Chondrocyte (in vitro differentiated cells): ENCODE measurements around the gene OPRPN. TPM values are rescaled to one million over a fixed set of nuclear protein-coding genes. Genes with fewer than 3 reads are reported as not detected.

ENCODE experiments used
- DNase-seq: peaks from one replicate; pipeline ENCODE4 v3.0.0; 2021; ENCODE audit warnings: mixed read lengths, low spot score
- H3K27ac Mint-ChIP-seq: one replicate; pipeline ENCODE4 v1.8.0; 2021; ENCODE audit warnings: mild to moderate bottlenecking, moderate library complexity, mixed read lengths; ENCODE audit not compliant: unreplicated experiment
- H3K27me3 Mint-ChIP-seq: 2 replicates; pipeline ENCODE4 v1.8.0; 2021; ENCODE audit warnings: low read depth, mixed read lengths
- H3K36me3 Mint-ChIP-seq: 2 replicates; pipeline ENCODE4 v1.8.0; 2021; ENCODE audit warnings: low read depth, mixed read lengths
- H3K4me1 Mint-ChIP-seq: 2 replicates; pipeline ENCODE4 v1.8.0; 2021; ENCODE audit warnings: low read depth, mild to moderate bottlenecking, mixed read lengths
- H3K4me3 Mint-ChIP-seq: one replicate; pipeline ENCODE4 v1.8.0; 2021; ENCODE audit warnings: mild to moderate bottlenecking, moderate library complexity, mixed read lengths; ENCODE audit not compliant: unreplicated experiment
- H3K9me3 Mint-ChIP-seq: 2 replicates; pipeline ENCODE4 v1.8.0; 2021; ENCODE audit warnings: low read depth, mixed read lengths
- CTCF ChIP-seq: fragments of 200-600 bp; sonication (generic); IDR thresholded peaks from 2 replicates; pipeline ENCODE4 v1.5.0; 2021; ENCODE audit warnings: antibody characterized with exemption, mild to moderate bottlenecking, moderate library complexity
- total RNA-seq: library from RNA; stranded (reverse); gene quantifications from 3 replicates; pipeline ENCODE4 v1.2.1, GENCODE V29; 2021

The OPRPN gene
- total RNA-seq, 1 donor from 2014 or later, result not detected

GRCh38 chr4:70365479-70365878 lies 32.3 kb upstream of the OPRPN start:
- Mint-ChIP-seq H3K4me3 (no peak overlapping the region), H3K36me3 (no peaks in the 10 kb centered on the region), H3K9me3 (no peaks in the 10 kb centered on the region), H3K4me1 (no peaks in the 10 kb centered on the region), H3K27me3 (peaks cover 4% of the 10 kb centered on the region), H3K27ac (no peak overlapping the region)
- no peak for DNase-seq
- no peak for TF ChIP-seq CTCF

GRCh38 chr4:70367813-70368212 lies 29.9 kb upstream of the OPRPN start:
- Mint-ChIP-seq H3K27me3 (peaks cover 2% of the 10 kb centered on the region), H3K4me1 (no peaks in the 10 kb centered on the region), H3K36me3 (no peaks in the 10 kb centered on the region), H3K4me3 (no peak overlapping the region), H3K27ac (no peak overlapping the region), H3K9me3 (no peaks in the 10 kb centered on the region)
- no peak for TF ChIP-seq CTCF
- no peak for DNase-seq

GRCh38 chr4:70371987-70372386 lies 25.8 kb upstream of the OPRPN start:
- no peak overlapping the region for H3K4me3 Mint-ChIP-seq
- peaks cover 11% of the 10 kb centered on the region for H3K9me3 Mint-ChIP-seq
- no peak for TF ChIP-seq CTCF
- no peaks in the 10 kb centered on the region for H3K36me3 Mint-ChIP-seq
- no peak overlapping the region for H3K27ac Mint-ChIP-seq
- DNase-seq, result no peak
- H3K27me3 Mint-ChIP-seq, result no peaks in the 10 kb centered on the region
- H3K4me1 Mint-ChIP-seq, result no peaks in the 10 kb centered on the region

- no peak for TF ChIP-seq CTCF
- H3K27ac Mint-ChIP-seq, result no peak overlapping the region
- H3K9me3 Mint-ChIP-seq, result peaks cover 11% of the 10 kb centered on the region
- H3K4me3 Mint-ChIP-seq, result no peak overlapping the region
- no peak for DNase-seq
- H3K36me3 Mint-ChIP-seq, result no peaks in the 10 kb centered on the region
- no peaks in the 10 kb centered on the region for H3K27me3 Mint-ChIP-seq
- H3K4me1 Mint-ChIP-seq, result no peaks in the 10 kb centered on the region
Observed at GRCh38 chr4:70372760-70373159, 25.0 kb upstream of the OPRPN start.

- no peak for TF ChIP-seq CTCF
- peaks cover 2% of the 10 kb centered on the region for H3K9me3 Mint-ChIP-seq
- DNase-seq, result no peak
- no peak overlapping the region for H3K27ac Mint-ChIP-seq
- no peak overlapping the region for H3K4me3 Mint-ChIP-seq
- no peaks in the 10 kb centered on the region for H3K4me1 Mint-ChIP-seq
- no peaks in the 10 kb centered on the region for H3K36me3 Mint-ChIP-seq
- H3K27me3 Mint-ChIP-seq, result peaks cover 3% of the 10 kb centered on the region
Observed at GRCh38 chr4:70380578-70380977, 17.2 kb upstream of the OPRPN start.
